ENCODE results near the gene RAPGEFL1. TPM values are rescaled to one million over a fixed set of nuclear protein-coding genes. Genes with fewer than 3 reads are reported as not detected.
"Not testable (repeated sequence)": the region's sequence is repeated elsewhere in the genome, so short reads cannot be mapped to it uniquely, and the experiment has no call there.

Gene RAPGEFL1, protein sequence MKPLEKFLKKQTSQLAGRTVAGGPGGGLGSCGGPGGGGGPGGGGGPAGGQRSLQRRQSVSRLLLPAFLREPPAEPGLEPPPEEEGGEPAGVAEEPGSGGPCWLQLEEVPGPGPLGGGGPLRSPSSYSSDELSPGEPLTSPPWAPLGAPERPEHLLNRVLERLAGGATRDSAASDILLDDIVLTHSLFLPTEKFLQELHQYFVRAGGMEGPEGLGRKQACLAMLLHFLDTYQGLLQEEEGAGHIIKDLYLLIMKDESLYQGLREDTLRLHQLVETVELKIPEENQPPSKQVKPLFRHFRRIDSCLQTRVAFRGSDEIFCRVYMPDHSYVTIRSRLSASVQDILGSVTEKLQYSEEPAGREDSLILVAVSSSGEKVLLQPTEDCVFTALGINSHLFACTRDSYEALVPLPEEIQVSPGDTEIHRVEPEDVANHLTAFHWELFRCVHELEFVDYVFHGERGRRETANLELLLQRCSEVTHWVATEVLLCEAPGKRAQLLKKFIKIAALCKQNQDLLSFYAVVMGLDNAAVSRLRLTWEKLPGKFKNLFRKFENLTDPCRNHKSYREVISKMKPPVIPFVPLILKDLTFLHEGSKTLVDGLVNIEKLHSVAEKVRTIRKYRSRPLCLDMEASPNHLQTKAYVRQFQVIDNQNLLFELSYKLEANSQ
- polyA plus RNA-seq (ENCODE audit: insufficient read length in 10 of 10), result 10 to 100 TPM in 2 of 10 donors, 1 to 10 TPM in 8; 4.3 to 13.0 (median 6.4) TPM
- long read RNA-seq, donor 1, result 0 reads
- long read RNA-seq, donor 2, result 0 reads
- long read RNA-seq, donor 3, result 0 reads
- long read RNA-seq, donor 4, result 0 reads
- long read RNA-seq, donor 5, result 0 reads
- long read RNA-seq, donor 6, result 0 reads
- long read RNA-seq, donor 7, result 0 reads
- long read RNA-seq, donor 8, result 0 reads
- long read RNA-seq, donor 9, result 0 reads

- peak in 2 of 3 donors; percentile 67 to 84 for DNase-seq
These were observed at the start of gene RAPGEFL1 for GRCh38 chr17:40177275-40177874. TSS of gene RAPGEFL1 (plus strand) at chr17:40177470. CDS start at chr17:40177862, 392 bp downstream.

DNA sequence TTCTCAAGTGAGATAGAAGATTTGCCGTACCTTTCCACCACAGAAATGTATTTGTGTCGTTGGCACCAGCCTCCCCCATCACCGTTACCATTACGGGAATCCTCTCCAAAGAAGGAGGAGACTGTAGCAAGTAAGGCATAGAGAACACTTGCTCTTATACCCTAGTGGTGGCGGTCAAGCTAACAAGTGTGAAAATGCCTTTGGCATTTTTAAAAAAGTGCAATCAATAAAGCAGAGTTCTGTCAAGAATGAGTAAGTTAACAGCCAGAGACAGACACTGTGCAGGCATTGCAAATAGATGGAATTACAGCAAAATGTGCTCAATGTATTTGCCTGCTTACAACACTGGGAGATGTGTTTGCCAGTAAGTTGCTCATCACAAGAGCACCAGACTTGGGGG, 47.8 kb upstream of the RAPGEFL1 start:
- DNase-seq, result no peak

- no peak for DNase-seq
These were observed 46.8 kb upstream of the RAPGEFL1 start for GRCh38 chr17:40130352-40131042.

DNA sequence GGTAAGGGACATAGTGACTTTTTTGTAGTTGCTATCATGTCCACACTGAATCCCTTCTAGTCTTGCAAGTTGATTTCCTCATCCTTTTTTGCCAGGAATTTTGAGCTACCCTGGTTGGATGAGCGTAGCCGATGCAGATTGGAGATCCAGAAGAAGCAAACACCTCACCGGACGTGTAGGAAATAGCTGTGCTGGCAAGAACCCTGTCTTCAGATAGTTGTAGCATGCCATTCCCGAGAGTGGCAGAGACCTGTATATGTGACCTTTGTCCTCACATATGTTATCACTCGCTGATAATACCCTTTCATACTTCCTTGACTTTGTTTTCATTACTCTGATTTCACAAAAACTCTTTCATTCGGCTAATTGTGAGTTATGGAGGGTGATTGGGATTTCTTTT, 43.1 kb upstream of the RAPGEFL1 start:
- no peak for DNase-seq

DNA sequence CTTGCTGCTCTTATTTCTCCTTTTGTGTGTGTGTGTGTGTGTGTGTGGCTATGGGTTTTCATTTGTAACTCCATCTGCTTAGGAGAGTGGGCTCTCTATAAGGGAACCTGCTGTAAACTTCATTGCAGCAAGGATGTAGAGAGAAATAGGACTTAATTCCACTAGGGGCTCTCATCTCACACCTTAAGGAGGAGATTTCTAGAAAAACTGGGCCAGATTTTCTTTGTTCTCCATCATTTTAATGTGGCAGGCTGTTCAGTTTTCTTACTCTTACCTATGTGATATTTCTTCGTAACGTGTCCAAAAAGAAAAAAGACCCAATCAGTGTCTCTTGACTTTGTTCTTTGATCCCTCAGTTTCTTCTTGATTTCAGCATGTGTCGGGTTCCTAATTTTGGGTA, 41.5 kb upstream of the RAPGEFL1 start:
- no peak for DNase-seq

DNA sequence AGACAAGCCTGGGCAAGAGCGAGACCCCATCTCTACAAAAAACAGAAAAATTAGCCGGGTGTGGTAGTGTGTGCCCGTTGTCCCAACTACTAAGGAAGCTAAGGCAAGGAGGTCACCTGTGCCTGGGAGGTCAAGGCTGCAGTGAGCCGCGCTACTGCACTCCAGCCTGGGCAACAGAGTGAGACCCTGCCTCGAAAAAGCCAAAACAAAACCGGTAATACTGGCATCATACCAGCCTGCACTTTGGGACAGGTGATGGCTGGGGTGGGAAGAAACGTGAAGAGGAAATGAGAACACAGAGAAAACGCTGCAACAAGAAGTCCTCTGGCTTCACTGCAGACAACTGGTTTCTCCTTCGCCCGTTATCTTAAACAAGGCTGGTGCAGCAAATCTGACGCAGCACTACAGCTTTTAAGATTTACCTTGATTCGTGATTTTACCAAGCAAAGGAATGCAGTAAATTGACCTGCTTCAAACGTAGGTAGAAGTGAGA, 37.7 kb upstream of the RAPGEFL1 start:
- peak in 1 of 3 donors; percentile 58 for DNase-seq

DNA sequence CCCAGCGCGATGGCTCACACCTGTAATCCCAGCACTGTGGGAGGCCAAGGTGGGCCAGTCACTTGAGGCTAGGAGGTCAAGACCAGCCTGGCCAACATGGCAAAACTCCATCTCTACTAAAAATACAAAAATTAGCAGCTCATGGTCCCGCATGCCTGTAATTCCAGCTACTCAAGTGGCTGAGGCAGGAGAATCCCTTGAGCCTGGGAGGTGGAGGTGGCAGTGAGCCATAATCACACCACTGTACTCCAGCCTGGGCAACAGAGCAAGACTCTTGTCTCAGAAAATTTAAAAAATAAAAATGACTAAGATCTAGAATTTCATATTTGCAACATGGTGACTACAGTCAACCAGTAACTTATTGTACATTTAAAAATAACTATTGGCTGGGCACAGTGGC, 34.1 kb upstream of the RAPGEFL1 start:
- not testable (repeated sequence) for DNase-seq

- no peak for DNase-seq
These were observed 31.8 kb upstream of the RAPGEFL1 start for GRCh38 chr17:40145476-40145875.

- DNase-seq, result no peak
These were observed 28.7 kb upstream of the RAPGEFL1 start for GRCh38 chr17:40148527-40148926.

DNA sequence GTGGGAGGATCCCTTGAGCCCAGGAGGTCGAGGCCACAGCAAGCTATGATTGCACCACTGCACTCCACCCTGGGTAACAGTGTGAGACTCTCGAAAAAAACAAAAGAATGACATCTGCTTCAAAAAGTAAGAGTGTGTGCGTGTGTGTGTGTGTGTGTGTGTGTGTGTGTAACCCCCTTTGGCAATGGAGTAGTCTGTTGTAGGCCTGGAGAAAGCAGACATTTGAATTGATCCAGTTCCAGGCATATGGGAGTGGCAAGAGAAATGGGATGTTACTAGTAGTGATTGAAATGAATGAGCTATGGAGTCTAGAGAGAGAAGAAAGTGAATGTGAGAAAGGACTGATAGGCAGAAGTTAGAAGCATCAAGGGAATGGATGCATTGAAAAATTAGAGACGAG, 27.0 kb upstream of the RAPGEFL1 start:
- DNase-seq, result no peak

- no peak for DNase-seq
These were observed 25.8 kb upstream of the RAPGEFL1 start for GRCh38 chr17:40151414-40151963.

- no peak for DNase-seq
These were observed 23.6 kb upstream of the RAPGEFL1 start for GRCh38 chr17:40153603-40154236.

DNA sequence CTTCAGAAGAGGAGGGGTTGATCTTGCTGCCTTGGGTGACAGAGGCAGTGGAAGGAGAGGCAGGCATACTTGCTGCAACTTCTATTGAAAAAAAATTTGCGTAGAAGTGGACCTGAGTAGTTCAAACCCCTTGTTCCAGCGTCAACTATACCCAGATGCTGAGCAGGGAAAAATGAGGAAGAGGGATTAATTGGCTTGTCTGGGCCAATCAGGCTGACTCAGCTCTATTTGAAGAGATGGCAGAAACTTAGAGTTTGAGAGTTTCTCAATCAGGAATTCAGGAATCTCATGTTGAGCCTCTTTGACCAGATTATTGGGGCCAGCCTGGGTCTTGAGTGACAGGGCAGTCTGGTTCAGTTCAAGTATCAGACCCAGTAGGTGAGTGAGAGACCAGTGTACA, 19.3 kb upstream of the RAPGEFL1 start:
- no peak for DNase-seq

GRCh38 chr17:40158438-40159013, 18.7 kb upstream of the RAPGEFL1 start:
- DNase-seq, result no peak

DNA sequence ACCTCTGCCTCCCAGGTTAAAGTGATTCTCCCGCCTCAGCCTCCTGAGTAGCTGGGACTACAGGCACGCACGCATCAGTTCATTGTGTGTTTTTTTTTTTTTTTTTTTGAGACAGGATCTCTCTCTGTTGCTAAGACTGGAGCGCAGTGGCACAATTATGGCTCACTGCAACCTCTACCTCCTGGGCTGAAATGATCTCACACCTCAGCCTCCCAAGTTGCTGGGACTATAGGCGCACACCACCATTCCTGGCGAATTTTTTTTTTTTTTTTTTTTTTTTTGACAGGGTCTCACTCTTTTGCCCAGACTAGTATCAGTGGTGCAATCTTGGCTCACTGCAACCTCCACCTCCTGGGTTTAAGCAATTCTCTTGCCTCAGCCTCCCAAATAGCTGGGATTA, 17.8 kb upstream of the RAPGEFL1 start:
- no peak for DNase-seq

DNA sequence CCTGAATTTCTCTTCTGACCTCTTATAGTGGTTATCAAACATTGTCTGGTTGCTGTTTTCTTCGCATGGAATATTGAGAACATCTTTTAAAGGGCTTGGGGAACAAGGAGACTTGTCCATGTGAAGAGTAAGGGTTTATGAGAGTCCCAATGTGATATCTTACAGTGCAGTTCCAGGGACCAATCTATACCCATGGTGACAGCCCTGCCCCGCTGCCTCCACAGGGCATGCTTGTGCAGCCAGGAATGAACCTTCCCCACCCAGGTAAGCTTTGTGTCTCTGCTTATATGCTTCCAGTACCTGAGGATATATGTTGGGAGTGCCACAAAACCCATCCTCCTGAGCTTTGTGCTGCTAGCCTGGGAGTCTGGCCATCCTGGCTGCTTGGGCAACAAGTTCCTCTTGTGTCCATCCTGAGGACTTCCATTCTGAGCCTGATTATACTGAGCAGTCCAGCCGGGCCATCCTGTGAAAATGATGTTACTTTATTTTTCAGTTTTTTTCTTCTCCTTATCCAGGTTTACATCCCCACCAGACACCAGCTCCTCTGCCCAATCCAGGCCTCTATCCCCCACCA, 9.5 kb upstream of the RAPGEFL1 start:
- DNase-seq, result no peak

DNA sequence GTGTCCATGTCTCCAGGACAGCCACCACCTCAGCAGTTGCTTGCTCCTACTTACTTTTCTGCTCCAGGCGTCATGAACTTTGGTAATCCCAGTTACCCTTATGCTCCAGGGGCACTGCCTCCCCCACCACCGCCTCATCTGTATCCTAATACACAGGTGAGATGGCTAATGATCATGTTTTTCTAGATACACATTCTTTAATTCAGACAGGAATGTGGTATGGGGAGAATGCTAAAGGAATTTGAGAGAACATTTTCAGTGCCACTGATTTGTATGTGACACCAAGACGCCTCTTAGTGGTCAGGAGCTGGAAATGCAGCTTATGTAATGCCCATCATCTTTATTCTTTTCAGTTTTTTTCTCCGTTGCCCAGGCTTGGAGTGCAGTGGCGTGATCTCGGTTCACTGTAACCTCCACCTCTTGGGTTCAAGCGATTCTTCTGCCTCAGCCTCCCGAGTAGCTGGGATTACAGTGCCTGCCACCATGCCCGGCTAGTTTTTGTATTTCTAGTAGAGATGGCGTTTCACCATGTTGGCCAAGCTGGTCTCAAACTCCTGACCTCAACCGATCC, 8.9 kb upstream of the RAPGEFL1 start:
- peak; percentile 46 to 79 (median 58) for DNase-seq

DNA sequence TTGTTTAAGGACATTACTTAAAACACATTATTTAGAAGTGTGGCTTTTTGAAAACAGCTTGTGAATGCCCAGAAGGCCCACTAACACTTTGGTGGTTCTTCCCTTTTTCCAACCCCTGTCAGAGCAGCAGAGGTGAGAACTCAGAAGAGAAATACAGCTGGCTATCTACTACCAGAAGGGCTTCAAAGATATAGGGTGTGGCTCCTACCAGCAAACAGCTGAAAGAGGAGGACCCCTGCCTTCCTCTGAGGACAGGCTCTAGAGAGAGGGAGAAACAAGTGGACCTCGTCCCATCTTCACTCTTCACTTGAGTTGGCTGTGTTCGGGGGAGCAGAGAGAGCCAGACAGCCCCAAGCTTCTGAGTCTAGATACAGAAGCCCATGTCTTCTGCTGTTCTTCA, 6.9 kb upstream of the RAPGEFL1 start:
- DNase-seq, result no peak

DNA sequence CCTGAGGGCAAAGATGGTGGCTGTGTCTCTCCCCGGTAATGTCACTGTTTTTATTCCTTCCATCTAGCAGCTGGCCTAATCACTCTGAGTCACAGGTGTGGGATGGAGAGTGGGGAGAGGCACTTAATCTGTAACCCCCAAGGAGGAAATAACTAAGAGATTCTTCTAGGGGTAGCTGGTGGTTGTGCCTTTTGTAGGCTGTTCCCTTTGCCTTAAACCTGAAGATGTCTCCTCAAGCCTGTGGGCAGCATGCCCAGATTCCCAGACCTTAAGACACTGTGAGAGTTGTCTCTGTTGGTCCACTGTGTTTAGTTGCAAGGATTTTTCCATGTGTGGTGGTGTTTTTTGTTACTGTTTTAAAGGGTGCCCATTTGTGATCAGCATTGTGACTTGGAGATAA, 5.5 kb upstream of the RAPGEFL1 start:
- no peak for DNase-seq
